ENCODE measurements around the gene XXYLT1. TPM values are rescaled to one million over a fixed set of nuclear protein-coding genes. Genes with fewer than 3 reads are reported as not detected.

Gene XXYLT1
- total RNA-seq, 3 donors from 2014 or later = 10.0 to 10.7 (median 10.2) TPM

- Histone ChIP-seq H3K4me3 (peak overlapping the region; percentile 61), H3K36me3 (ENCODE audit: low read depth) (no peaks in the 10 kb centered on the region), H3K4me1 (ENCODE audit: low read depth) (peaks cover 27% of the 10 kb centered on the region), H3K9me3 (no peaks in the 10 kb centered on the region)
- intact Hi-C loops (cut with DNase I, micrococcal nuclease) = loop anchor here (5.0 to 10.0 kb wide), 2 partner anchors 252 to 255 kb away; no protein-coding TSS in a partner anchor
- DNase-seq (peak; percentile 50 to 72 (median 68)), ATAC-seq (peak; percentile 20)
- TF ChIP-seq CTCF (IDR thresholded peaks at IDR 0.05) = no peak
These were observed 711 bp downstream of the XXYLT1 start for GRCh38 chr3:195270079-195270816.

GRCh38 chr3:195269375-195270078, 1.4 kb downstream of the XXYLT1 start:
- no peak for ATAC-seq
- TF ChIP-seq CTCF (IDR thresholded peaks at IDR 0.05) = no peak
- no peak for DNase-seq

GRCh38 chr3:195268576-195269309, 2.2 kb downstream of the XXYLT1 start:
- H3K4me3 ChIP-seq = no peak overlapping the region
- ATAC-seq = no peak
- no peaks in the 10 kb centered on the region for H3K9me3 ChIP-seq
- intact Hi-C loops (cut with DNase I, micrococcal nuclease) = loop anchor here in 1 of 2 donors (10.0 kb wide), 1 partner anchor 584 kb away; the partner anchor contains the start of gene FAM43A
- peaks cover 18% of the 10 kb centered on the region for H3K4me1 ChIP-seq (ENCODE audit: low read depth)
- TF ChIP-seq CTCF (IDR thresholded peaks at IDR 0.05) = no peak
- H3K36me3 ChIP-seq (ENCODE audit: low read depth) = no peaks in the 10 kb centered on the region
- DNase-seq = no peak

More at GRCh38 chr3:195269375-195270078, 1.4 kb downstream of the XXYLT1 start:
- H3K9me3 ChIP-seq = no peaks in the 10 kb centered on the region
- H3K36me3 ChIP-seq (ENCODE audit: low read depth) = no peaks in the 10 kb centered on the region
- H3K4me1 ChIP-seq (ENCODE audit: low read depth) = peaks cover 25% of the 10 kb centered on the region
- no peak overlapping the region for H3K4me3 ChIP-seq
- intact Hi-C loops (cut with DNase I, micrococcal nuclease) = loop anchor here (5.0 to 10.0 kb wide), 3 partner anchors 253 to 585 kb away; partner anchors contain the start of gene FAM43A (in 1 of the 2)

GRCh38 chr3:195267096-195267495, 3.9 kb downstream of the XXYLT1 start:
- intact Hi-C loops (cut with DNase I, micrococcal nuclease) = loop anchor here in 1 of 2 donors (10.0 kb wide), 1 partner anchor 582 kb away; the partner anchor contains the start of gene FAM43A
- Histone ChIP-seq H3K4me3 (no peak overlapping the region), H3K4me1 (ENCODE audit: low read depth) (peaks cover 18% of the 10 kb centered on the region), H3K36me3 (ENCODE audit: low read depth) (no peaks in the 10 kb centered on the region), H3K9me3 (no peaks in the 10 kb centered on the region)
- DNase-seq (no peak), ATAC-seq (no peak)
- TF ChIP-seq CTCF (IDR thresholded peaks at IDR 0.05) = no peak

- TF ChIP-seq CTCF (IDR thresholded peaks at IDR 0.05) = no peak
- H3K9me3 ChIP-seq = no peaks in the 10 kb centered on the region
- H3K36me3 ChIP-seq (ENCODE audit: low read depth) = no peaks in the 10 kb centered on the region
- intact Hi-C loops (cut with DNase I, micrococcal nuclease) = loop anchor here in 1 of 2 donors (10.0 kb wide), 1 partner anchor 582 kb away; the partner anchor contains the start of gene FAM43A
- no peak overlapping the region for H3K4me3 ChIP-seq
- peaks cover 13% of the 10 kb centered on the region for H3K4me1 ChIP-seq (ENCODE audit: low read depth)
- ATAC-seq (no peak), DNase-seq (no peak)
These were observed 4.5 kb downstream of the XXYLT1 start for GRCh38 chr3:195266428-195266827.
